ENCODE measurements around the gene ARMH4.

- TF ChIP-seq CTCF (IDR thresholded peaks at IDR 0.05; ENCODE audit: poor library complexity, severe bottlenecking) (no peak), EZH2 (IDR thresholded peaks at IDR 0.05; ENCODE audit: borderline replicate concordance, insufficient read depth, low read length, poor library complexity, severe bottlenecking) (no peak), RAD21 (conservative IDR thresholded peaks at IDR 0.05) (no peak), EP300 (conservative IDR thresholded peaks at IDR 0.05; ENCODE audit: poor library complexity, severe bottlenecking) (no peak)
These were observed 163.6 kb downstream of the ARMH4 start for GRCh38 chr14:57988445-57988844.

Data from neural cell (in vitro differentiated cells).